ENCODE measurements around the gene ADGRF4. TPM values are rescaled to one million over a fixed set of nuclear protein-coding genes. Genes with fewer than 3 reads are reported as not detected.

The ADGRF4 gene
- total RNA-seq, 1 donor from 2014 or later: 10.1 TPM

DNA sequence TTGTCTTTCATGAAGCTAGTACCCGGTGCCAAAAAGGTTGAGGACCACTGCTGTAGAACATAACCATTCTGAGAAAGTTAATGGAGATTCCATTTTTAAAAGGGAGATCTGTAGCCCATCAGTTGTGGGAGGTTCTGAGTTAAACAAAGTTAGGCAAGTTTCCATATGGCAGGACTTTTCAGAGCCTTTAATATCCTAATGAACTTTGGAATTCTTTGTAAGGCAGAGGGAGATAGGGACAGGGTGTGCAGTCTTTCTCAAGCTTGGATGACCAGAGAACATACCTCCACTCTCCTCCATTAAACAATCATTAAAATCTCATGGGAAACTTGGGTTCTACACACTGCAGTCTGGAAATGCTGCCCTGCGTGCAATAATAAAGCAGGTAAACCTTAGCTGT, 14.8 kb downstream of the ADGRF4 start:
- H3K36me3 ChIP-seq: no peaks in the 10 kb centered on the region
- intact Hi-C loops (cut with DNase I): no loop called here
- no peak overlapping the region for H3K27ac ChIP-seq
- TF ChIP-seq POLR2A (IDR thresholded peaks at IDR 0.05) (no peak), POLR2AphosphoS5 (IDR thresholded peaks at IDR 0.05; ENCODE audit: insufficient read depth in 1 of 2, low read depth in 1 of 2) (no peak)
- TF ChIP-seq, protein P1, sequence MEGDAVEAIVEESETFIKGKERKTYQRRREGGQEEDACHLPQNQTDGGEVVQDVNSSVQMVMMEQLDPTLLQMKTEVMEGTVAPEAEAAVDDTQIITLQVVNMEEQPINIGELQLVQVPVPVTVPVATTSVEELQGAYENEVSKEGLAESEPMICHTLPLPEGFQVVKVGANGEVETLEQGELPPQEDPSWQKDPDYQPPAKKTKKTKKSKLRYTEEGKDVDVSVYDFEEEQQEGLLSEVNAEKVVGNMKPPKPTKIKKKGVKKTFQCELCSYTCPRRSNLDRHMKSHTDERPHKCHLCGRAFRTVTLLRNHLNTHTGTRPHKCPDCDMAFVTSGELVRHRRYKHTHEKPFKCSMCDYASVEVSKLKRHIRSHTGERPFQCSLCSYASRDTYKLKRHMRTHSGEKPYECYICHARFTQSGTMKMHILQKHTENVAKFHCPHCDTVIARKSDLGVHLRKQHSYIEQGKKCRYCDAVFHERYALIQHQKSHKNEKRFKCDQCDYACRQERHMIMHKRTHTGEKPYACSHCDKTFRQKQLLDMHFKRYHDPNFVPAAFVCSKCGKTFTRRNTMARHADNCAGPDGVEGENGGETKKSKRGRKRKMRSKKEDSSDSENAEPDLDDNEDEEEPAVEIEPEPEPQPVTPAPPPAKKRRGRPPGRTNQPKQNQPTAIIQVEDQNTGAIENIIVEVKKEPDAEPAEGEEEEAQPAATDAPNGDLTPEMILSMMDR (IDR thresholded peaks at IDR 0.05): no peak
- no peaks in the 10 kb centered on the region for H3K27me3 ChIP-seq
- H3K4me3 ChIP-seq: no peak overlapping the region
- DNase-seq (ENCODE audit: extremely low spot score in 2 of 2): no peak
- H3K4me1 ChIP-seq: no peaks in the 10 kb centered on the region
- no peaks in the 10 kb centered on the region for H3K9me3 ChIP-seq

DNA sequence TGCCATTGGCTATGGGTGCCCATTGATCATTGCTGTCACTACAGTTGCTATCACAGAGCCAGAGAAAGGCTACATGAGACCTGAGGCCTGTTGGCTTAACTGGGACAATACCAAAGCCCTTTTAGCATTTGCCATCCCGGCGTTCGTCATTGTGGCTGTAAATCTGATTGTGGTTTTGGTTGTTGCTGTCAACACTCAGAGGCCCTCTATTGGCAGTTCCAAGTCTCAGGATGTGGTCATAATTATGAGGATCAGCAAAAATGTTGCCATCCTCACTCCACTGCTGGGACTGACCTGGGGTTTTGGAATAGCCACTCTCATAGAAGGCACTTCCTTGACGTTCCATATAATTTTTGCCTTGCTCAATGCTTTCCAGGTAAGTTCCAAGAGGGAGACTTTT, 16.4 kb downstream of the ADGRF4 start:
- DNase-seq (ENCODE audit: extremely low spot score in 2 of 2): no peak
- H3K27ac ChIP-seq: no peak overlapping the region
- no peaks in the 10 kb centered on the region for H3K9me3 ChIP-seq
- no peak overlapping the region for H3K4me3 ChIP-seq
- intact Hi-C loops (cut with DNase I): no loop called here
- TF ChIP-seq POLR2A (IDR thresholded peaks at IDR 0.05) (no peak), POLR2AphosphoS5 (IDR thresholded peaks at IDR 0.05; ENCODE audit: insufficient read depth in 1 of 2, low read depth in 1 of 2) (no peak)
- TF ChIP-seq, protein P1 (IDR thresholded peaks at IDR 0.05): no peak
- no peaks in the 10 kb centered on the region for H3K4me1 ChIP-seq
- H3K36me3 ChIP-seq: no peaks in the 10 kb centered on the region
- no peaks in the 10 kb centered on the region for H3K27me3 ChIP-seq

- no peaks in the 10 kb centered on the region for H3K4me1 ChIP-seq
- no peak for DNase-seq (ENCODE audit: extremely low spot score in 2 of 2)
- H3K27me3 ChIP-seq: no peaks in the 10 kb centered on the region
- no peaks in the 10 kb centered on the region for H3K36me3 ChIP-seq
- H3K9me3 ChIP-seq: no peaks in the 10 kb centered on the region
- TF ChIP-seq POLR2A (IDR thresholded peaks at IDR 0.05): no peak
- TF ChIP-seq POLR2AphosphoS5 (IDR thresholded peaks at IDR 0.05; ENCODE audit: insufficient read depth in 1 of 2, low read depth in 1 of 2): no peak
- H3K27ac ChIP-seq: no peak overlapping the region
- intact Hi-C loops (cut with DNase I): no loop called here
- no peak overlapping the region for H3K4me3 ChIP-seq
These were observed 17.4 kb downstream of the ADGRF4 start for GRCh38 chr6:47715782-47716181.

DNA sequence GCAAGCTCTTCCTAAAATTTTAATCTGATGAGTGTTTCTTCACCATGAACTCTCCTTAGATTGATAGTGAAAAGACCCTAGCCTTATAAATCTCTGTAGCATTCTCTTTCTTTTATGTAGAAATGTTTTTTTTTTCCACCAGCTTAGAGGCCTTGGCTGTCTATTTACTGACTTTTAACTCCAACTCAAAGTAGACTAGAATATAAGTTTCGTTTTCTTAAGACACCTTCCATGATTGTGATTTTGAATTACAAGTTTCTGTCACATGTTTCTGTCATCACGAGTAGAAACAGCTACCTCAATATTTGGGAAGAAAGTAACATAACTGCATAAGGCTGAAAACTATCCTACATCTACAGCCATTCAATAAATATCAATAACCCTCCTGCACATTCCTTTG, 17.8 kb downstream of the ADGRF4 start:
- Histone ChIP-seq H3K9me3 (no peaks in the 10 kb centered on the region), H3K27me3 (no peaks in the 10 kb centered on the region), H3K27ac (no peak overlapping the region), H3K4me3 (no peak overlapping the region), H3K4me1 (no peaks in the 10 kb centered on the region), H3K36me3 (no peaks in the 10 kb centered on the region)
- DNase-seq (ENCODE audit: extremely low spot score in 2 of 2): no peak
- TF ChIP-seq POLR2AphosphoS5 (IDR thresholded peaks at IDR 0.05; ENCODE audit: insufficient read depth in 1 of 2, low read depth in 1 of 2) (no peak), POLR2A (IDR thresholded peaks at IDR 0.05) (no peak)
- TF ChIP-seq, protein P1 (IDR thresholded peaks at IDR 0.05): no peak
- intact Hi-C loops (cut with DNase I): no loop called here

GRCh38 chr6:47718571-47718970, 20.2 kb downstream of the ADGRF4 start:
- no peak overlapping the region for H3K27ac ChIP-seq

More at GRCh38 chr6:47718571-47718970, 20.2 kb downstream of the ADGRF4 start:
- Histone ChIP-seq H3K9me3 (no peaks in the 10 kb centered on the region), H3K4me3 (no peak overlapping the region), H3K36me3 (no peaks in the 10 kb centered on the region), H3K4me1 (no peaks in the 10 kb centered on the region), H3K27me3 (no peaks in the 10 kb centered on the region)
- intact Hi-C loops (cut with DNase I): no loop called here
- no peak for TF ChIP-seq POLR2AphosphoS5 (IDR thresholded peaks at IDR 0.05; ENCODE audit: insufficient read depth in 1 of 2, low read depth in 1 of 2)
- TF ChIP-seq, protein P1 (IDR thresholded peaks at IDR 0.05): no peak
- TF ChIP-seq POLR2A (IDR thresholded peaks at IDR 0.05): no peak
- DNase-seq (ENCODE audit: extremely low spot score in 2 of 2): no peak

All from vagina (tissue), 2 donors.